ENCODE data around the gene VPS26C. TPM values are rescaled to one million over a fixed set of nuclear protein-coding genes. Genes with fewer than 3 reads are reported as not detected.
"Not testable (repeated sequence)": the region's sequence is repeated elsewhere in the genome, so short reads cannot be mapped to it uniquely, and the experiment has no call there.

Gene VPS26C
- 10 to 100 TPM; 33.1 to 43.4 (median 40.2) TPM for polyA plus RNA-seq (ENCODE audit: insufficient read depth in 1 of 5, insufficient read length in 5 of 5, low replicate concordance in 1 of 5)
- long read RNA-seq, donor 1, transcript VPS26C-201 (8 exons, 3,256 nt) = major isoform, 6 of 15 reads
- long read RNA-seq, donor 1, partial matches to known transcripts = 0 of 15 reads
- long read RNA-seq, donor 1, other reads (novel, unspliced or antisense) = 0 of 15 reads
- long read RNA-seq, donor 2, partial matches to known transcripts = 0 of 8 reads
- long read RNA-seq, donor 2, other reads (novel, unspliced or antisense) = 0 of 8 reads
- long read RNA-seq, donor 3, transcript VPS26C-213 (2 exons, 959 nt) = major isoform, 6 of 9 reads
- long read RNA-seq, donor 3, partial matches to known transcripts = 0 of 9 reads
- long read RNA-seq, donor 3, other reads (novel, unspliced or antisense) = 0 of 9 reads
- long read RNA-seq, donor 4, full-length matches to known transcripts = 6 of 6 reads
- long read RNA-seq, donor 4, partial matches to known transcripts = 0 of 6 reads
- long read RNA-seq, donor 4, other reads (novel, unspliced or antisense) = 0 of 6 reads
- long read RNA-seq, donor 5, partial matches to known transcripts = 0 of 13 reads
- long read RNA-seq, donor 5, other reads (novel, unspliced or antisense) = 5 of 13 reads
- long read RNA-seq, donor 6, transcript VPS26C-201 (8 exons, 3,256 nt) = major isoform, 7 of 10 reads
- long read RNA-seq, donor 6, partial matches to known transcripts = 0 of 10 reads
- long read RNA-seq, donor 6, other reads (novel, unspliced or antisense) = 0 of 10 reads
- long read RNA-seq, donor 7, partial matches to known transcripts = 0 of 4 reads
- long read RNA-seq, donor 7, other reads (novel, unspliced or antisense) = 0 of 4 reads
- long read RNA-seq, donor 8, partial matches to known transcripts = 0 of 6 reads
- long read RNA-seq, donor 8, other reads (novel, unspliced or antisense) = 0 of 6 reads

- peak; percentile 99 for DNase-seq
Measured at GRCh38 chr21:37267269-37268185, at the start of gene VPS26C. Gene VPS26C (minus strand): TSS chr21:37267334. CDS start chr21:37267294, 40 bp downstream.

- not testable (repeated sequence) for DNase-seq
Measured at GRCh38 chr21:37316072-37316471, 48.9 kb upstream of the VPS26C start.

- DNase-seq = no peak
Measured at GRCh38 chr21:37300114-37300751, 33.1 kb upstream of the VPS26C start.

- no peak for DNase-seq
Measured at GRCh38 chr21:37297364-37297763, 30.2 kb upstream of the VPS26C start.

GRCh38 chr21:37294679-37295078, 27.5 kb upstream of the VPS26C start:
- no peak for DNase-seq

GRCh38 chr21:37292941-37293340, 25.8 kb upstream of the VPS26C start:
- peak in 1 of 2 donors; percentile 28 for DNase-seq

- no peak for DNase-seq
Measured at GRCh38 chr21:37292041-37292440, 24.9 kb upstream of the VPS26C start.

GRCh38 chr21:37283191-37283710, 16.1 kb upstream of the VPS26C start:
- DNase-seq = not testable (repeated sequence)

GRCh38 chr21:37282602-37283001, 15.5 kb upstream of the VPS26C start:
- DNase-seq = not testable (repeated sequence)

GRCh38 chr21:37281993-37282392, 14.9 kb upstream of the VPS26C start:
- no peak for DNase-seq

GRCh38 chr21:37281579-37281978, 14.4 kb upstream of the VPS26C start:
- DNase-seq = no peak

GRCh38 chr21:37279271-37279670, 12.1 kb upstream of the VPS26C start:
- DNase-seq = not testable (repeated sequence)

- DNase-seq = no peak
Measured at GRCh38 chr21:37278199-37278598, 11.1 kb upstream of the VPS26C start.

GRCh38 chr21:37276377-37276776, 9.2 kb upstream of the VPS26C start:
- no peak for DNase-seq

- DNase-seq = no peak
Measured at GRCh38 chr21:37273911-37274690, 7.0 kb upstream of the VPS26C start.

GRCh38 chr21:37273440-37273839, 6.3 kb upstream of the VPS26C start:
- no peak for DNase-seq

- DNase-seq = no peak
Measured at GRCh38 chr21:37272897-37273296, 5.8 kb upstream of the VPS26C start.

- no peak for DNase-seq
Measured at GRCh38 chr21:37270576-37271365, 3.6 kb upstream of the VPS26C start.

- DNase-seq = no peak
Measured at GRCh38 chr21:37269481-37269880, 2.3 kb upstream of the VPS26C start.
